GM13977 (cell line): ENCODE data around the gene RASGEF1C.

Experiments used
- DNase-seq: peaks from one replicate; pipeline ENCODE4 v3.0.0; 2012; ENCODE audit warnings: low spot score
- CTCF ChIP-seq: IDR thresholded peaks from 2 replicates; pipeline ENCODE4 v1.5.1; 2012; ENCODE audit warnings: mild to moderate bottlenecking, control low read depth; ENCODE audit not compliant: insufficient read depth; ENCODE audit errors: extremely low read depth, missing control alignments
- in situ Hi-C: fragments of 300-500 bp; cut with MboI; formaldehyde crosslinking; loops from one replicate; pipeline ENCODE4 v1.12.0; 2022; ENCODE audit warnings: low sequenced_read_pairs, low pct_unique_long_range_greater_than_20kb, mixed read lengths, inconsistent platforms; ENCODE audit not compliant: unreplicated experiment

RASGEF1C gene

DNA sequence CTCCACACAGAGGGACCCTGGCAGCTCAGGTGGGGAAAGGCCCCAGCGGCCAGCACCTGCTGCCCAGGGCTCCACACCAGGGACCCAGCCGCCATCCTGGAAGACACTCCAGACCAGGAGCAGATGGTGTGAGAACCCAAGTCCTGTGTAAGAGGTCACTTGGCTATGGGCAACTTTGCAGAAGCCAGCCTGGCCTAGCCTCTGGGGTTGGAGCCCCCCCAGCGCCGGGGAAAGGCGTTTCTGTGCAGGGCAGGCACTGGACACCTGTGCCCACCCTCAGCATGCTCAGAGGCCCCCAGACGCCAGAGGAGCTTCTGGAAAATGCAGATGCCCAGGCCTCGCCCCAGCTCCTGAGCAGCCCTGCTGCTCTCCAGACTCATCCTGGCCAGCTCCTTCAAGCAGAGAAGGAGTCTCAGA, 34.0 kb downstream of the RASGEF1C start:
- TF ChIP-seq CTCF: no peak
- in situ Hi-C loops: no loop called here
- no peak for DNase-seq

DNA sequence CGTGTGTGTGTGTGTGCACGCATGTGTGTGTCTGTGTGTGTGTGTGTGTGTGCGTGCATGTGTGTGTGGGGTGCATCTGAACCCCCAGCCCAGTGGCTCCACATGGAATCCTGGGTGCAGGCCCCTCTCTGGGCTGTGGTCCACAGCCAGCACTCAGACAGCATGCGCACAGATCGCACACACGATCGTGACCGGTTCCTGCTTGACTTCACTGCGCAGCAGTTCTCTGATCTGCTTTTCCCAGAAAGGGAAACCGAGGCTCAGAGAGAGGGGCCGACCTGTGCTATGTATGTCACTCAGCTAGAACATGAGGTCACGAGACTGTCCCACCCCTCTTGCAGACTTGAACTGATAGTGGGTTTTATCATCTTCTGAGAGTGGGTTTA, 34.4 kb downstream of the RASGEF1C start:
- no peak for DNase-seq
- TF ChIP-seq CTCF: no peak
- in situ Hi-C loops: no loop called here

- TF ChIP-seq CTCF: no peak
- no peak for DNase-seq
- in situ Hi-C loops: no loop called here
These were observed 35.0 kb downstream of the RASGEF1C start for GRCh38 chr5:180173875-180174586.

DNA sequence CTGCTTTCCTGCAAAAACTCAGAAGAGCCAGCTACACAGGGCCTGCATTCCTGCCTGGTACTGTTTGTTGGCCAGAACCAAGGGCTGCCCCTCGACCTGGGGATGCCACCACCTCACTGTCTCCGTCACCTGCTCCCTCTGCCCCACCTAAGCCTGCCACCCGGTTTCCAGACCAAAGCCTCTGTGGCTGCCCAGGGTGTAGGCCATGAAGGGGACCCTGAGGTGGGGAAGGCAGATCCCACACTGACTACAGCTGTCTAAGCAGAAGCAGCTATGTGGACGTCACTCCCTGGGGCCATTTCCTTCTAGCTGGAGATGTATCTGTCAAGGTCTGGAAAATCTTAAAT, 35.8 kb downstream of the RASGEF1C start:
- in situ Hi-C loops: no loop called here
- no peak for DNase-seq
- no peak for TF ChIP-seq CTCF

DNA sequence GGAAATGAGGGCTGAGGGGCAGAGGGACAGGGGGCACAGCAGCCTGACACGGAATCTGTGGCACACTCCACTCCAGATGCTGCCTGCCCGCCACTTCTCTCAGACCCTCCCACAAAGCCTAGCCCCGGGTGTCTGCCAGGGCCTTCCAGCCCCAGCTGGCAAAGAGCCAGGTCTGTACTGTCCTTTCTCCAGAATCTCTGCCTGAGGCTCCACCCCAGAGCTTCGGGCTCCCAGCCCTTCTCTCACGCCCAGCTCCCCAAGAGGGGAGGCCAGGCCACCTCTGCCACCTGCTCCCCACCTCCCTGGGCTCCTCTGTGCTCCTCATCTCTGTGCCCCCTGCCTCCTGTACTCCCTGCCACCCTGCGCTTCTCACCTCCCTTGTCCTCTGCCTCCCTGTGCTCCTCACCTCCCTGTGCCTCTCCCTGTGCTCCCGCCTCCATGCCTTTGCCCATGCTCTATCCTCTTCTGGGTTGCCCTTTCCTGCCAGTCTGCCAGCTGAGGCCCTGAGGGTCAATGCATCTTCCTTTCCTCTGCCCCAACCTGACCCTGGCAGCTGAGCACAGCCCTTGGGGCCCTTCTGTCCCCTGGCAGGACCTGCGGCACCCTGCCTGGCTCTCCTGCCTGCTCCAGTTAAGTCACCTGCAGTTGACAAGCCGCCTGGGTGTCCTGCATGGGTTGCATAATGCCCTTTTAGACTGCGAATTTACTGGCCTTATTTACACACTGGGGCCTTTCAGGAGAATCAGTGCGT, 36.4 kb downstream of the RASGEF1C start:
- TF ChIP-seq CTCF: no peak
- in situ Hi-C loops: no loop called here
- DNase-seq: no peak

DNA sequence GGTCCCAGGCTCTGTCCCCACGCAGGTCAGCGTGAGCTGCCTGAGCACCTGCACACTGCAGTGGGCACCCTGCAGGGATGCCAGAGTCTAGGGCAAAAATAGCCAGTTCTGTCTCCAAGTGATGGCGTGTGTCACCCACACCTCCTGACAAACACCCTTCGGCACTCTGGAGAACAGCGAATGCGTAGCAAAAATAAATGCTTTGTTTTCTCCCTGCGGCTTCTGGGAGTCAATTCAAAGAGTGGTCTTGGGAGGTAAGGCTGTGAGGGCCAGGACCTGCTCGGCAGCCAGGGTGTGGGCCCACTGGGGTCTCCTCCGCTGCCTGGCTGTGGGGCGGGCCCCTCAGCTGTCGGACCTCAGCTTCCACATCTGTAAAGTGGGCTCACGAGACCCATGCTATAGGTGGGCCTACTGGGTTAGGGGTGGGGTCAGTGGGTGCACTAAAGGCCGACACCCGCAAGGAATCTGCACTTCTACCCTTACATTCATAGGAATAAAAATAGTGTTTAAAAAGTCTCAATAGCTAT, 37.4 kb downstream of the RASGEF1C start:
- in situ Hi-C loops: no loop called here

More for the DNA sequence above, 37.4 kb downstream of the RASGEF1C start:
- no peak for DNase-seq
- TF ChIP-seq CTCF: no peak
